ENCODE results near the gene TOPBP1.
"Not testable (repeated sequence)": the region's sequence is repeated elsewhere in the genome, so short reads cannot be mapped to it uniquely, and the experiment has no call there.

Gene TOPBP1

DNA sequence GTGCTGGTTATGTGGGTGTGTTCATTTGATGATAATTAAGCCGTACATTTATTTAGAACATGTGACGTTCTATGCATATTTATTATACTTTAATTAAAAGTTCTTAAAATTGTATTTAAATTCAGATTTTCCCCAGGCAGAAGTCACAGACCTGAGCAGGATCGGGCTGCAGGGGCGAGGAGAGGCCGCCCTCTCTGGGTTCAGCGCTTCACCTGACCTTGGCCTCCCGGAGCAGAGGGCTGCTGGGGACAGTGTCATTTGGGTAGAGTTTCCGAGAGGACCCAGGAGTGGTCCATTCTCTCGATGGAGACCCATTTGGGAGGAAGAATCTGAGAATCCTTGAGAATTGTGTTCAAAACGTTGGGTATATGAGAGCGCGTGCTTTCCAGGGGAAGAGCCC lies 12.0 kb upstream of the TOPBP1 start:
- DNase-seq: no peak

DNA sequence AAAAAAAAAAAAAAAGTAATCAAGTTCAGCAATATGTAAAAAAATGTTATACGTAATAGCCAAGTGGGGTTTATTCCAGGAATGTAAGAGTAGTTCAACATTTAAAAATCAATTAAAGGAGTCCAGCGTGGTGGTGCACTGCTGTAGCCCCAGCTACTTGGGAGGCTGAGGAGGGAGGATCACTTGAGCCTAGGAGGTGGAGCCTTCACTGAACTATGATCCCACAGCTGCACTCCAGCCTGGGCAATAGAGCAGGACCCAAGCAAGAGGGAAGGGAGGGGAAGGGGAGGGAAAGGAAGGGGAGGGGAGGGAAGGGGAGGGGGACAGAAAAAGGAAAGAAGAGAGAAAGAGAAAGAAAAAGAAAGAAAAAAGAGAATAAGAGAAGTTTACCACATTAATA lies 10.7 kb upstream of the TOPBP1 start:
- no peak for DNase-seq

DNA sequence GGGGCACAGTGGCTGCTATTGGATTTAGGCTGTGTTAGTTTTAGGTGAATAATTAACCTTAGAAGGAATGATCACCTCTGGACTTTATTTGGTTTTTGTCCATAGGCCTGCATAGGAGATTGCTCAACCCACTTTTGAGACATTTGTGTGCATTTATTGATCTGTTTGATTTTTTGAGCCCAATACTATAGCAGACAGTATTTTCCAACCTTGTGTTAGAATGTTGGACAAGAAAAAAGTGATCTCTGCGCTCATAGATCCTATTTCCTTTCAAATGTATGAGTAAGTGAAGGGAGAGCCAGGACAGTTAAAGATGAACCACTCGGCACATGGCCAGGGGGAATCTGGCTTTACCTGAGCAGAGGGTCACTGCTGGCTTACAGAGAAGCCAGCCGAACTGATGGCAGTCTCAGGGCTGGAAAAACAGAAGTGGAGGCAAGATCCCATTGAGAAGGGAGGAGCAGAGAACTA lies 8.8 kb upstream of the TOPBP1 start:
- no peak for DNase-seq

DNA sequence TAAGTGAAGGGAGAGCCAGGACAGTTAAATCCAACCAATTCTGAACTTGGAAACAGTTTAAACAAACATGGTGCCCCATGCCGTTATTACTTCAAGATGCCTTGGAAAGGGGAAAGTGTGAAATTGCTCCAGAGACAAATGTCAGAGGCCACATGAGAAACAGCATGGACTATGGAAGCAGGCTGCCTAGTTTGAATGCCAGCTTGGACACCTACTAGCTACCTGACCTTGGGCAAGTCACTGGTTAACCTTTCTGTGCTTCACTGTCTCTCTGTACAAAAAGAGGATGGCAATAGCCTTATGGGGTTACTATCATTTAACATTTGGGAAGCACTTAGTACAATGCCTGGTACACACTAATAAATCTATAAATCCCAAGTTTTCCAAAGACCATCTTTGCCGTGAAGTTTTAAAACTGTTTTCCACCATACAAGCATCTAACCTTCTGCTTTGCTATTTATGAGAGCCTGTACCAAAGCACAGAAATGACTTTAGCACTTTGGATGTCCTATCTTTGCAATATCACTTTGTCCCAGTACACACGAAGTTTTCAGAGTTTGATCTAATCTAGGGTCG lies 8.3 kb upstream of the TOPBP1 start:
- no peak for DNase-seq

DNA sequence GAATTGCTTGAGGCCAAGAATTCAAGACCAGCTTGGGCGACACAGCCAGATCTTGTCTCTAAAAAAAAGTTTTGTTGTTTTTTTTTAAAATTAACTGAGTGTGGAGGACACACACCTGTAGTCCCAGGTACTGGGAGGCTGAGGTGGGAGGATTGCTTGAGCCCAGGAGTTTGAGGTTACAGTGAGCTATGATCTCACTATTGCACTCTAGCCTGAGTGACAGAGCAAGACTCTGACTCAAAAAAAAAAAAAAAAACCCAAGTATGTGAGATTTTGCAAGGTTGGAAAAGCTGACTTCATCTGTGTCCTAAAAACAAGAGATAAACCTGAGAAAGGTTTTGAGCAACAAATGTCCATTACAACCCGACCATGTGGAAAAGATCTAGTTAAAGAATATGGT lies 5.4 kb upstream of the TOPBP1 start:
- no peak for DNase-seq

DNA sequence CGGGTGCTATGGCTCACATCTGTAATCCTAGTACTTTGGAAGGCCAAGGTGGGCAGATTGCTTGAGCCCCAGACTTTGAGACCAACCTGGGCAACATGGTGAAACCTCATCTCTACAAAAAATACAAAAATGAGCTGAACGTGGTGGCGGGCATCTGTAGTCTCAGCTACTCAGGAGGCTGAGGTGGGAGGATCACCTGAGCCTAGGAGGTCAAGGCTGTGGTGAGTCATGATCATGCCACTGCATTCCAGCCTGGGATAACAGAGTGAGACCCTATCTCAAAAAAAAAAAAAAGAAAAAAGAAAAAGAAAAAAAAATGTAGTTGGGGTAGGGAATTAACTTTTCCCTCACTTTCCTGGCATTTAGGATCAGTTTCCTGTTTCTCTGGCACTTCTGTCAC lies 3.4 kb upstream of the TOPBP1 start:
- DNase-seq: not testable (repeated sequence)

DNA sequence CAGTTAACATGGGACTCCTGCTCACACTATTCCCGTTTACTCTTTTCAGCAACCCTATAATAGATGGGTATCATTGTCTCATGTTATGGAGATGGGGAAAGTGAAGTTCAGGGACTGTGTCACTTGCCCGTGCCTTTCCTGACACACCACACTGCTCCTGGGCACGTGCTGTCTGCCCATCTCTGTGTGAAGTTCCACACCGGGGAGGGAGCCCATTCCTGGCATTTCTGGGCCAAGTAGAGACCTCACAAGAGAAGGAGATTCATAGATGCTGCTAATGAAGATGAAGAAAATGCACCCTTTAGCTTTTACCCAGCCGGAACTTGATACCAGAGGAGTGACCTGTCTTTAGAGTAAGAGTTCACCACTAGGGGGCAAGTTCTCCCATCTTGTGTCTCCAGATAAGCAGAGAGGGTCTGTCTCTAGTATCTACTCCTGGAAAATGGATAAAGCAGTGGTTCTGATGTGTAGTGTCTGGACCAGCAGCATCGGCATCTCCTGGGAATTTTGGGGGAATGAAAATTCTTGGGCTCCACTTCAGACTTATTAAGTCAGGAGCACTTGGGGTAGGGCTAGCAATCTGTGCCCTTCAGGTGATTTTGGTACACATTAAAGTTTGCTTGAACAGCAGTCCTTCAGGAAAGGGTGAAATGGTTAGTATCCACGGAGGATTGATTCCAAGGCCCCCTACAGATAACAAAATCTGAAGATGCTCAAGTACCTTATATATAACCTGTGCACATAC lies 2.0 kb upstream of the TOPBP1 start:
- DNase-seq: no peak

DNA sequence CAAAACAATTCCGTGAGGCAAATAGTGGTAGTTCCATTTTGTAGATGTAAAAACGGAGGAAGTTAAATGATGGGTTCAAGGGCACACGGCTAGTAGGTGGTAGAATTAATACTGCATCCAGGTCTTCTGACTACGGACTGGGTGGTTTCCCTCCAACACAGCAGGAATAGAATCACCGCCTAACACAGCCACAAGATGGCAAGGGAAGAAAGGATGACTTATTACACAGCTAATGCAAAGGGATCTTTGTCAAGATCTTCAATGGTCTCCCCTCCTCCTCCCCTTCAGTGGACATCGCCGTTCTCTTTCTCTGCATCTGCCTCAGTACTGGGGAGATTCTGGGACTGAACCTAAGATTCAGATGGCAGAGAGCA lies 524 bp upstream of the TOPBP1 start:
- DNase-seq: no peak

DNA sequence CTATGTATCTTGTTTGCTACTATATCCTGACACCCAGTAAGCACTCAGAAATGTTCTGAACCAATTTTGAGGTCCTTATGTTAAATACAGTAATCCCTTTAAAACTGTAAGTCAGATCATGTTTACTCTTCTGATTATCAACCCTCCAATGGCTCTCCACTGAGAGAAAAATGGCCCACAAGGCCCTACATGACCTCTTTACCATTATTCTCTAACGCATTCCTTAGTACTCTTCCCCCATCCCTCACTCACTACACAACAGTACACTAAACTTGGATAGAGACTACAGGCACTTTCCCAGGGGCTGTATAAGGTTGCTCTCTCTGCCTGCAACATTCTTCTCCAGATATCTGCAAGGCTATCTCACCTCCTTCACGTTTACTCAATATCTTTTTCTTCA lies 1.9 kb downstream of the TOPBP1 start:
- DNase-seq: no peak

DNA sequence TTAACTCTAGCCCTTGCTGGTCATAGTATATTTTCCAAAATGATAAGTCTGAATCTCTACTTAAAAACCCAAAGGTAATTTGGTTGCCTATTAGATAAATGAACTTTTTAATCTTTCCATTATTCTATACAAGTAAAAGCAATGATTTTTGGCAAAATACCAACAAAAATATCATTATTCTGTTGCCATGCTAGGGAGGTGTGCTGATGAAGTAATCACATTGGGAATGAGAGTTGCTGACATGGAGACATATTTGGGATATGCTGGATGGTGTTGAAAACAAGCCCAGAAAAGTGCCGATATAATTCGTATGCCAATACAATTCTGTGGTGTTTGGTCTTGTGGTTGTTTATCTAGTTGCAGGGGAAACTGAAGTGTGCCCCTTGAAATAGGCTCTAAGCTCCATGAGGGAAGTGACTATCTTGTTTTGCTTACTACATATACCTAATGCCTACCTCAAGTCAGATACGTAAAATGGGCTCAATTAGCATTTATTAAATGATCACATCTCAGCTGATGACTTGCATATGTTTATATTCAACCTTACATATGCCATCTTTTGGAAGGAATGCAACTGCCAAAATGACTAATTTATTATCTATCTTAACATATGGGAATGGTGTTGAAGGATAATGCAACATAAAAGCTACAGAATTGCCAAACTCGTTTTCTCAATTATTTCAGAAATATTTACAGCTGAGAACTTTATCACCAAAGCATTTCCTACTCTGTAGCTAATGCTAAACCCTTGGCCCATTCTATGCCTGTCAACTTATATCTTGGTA lies 5.8 kb downstream of the TOPBP1 start:
- DNase-seq: no peak

DNA sequence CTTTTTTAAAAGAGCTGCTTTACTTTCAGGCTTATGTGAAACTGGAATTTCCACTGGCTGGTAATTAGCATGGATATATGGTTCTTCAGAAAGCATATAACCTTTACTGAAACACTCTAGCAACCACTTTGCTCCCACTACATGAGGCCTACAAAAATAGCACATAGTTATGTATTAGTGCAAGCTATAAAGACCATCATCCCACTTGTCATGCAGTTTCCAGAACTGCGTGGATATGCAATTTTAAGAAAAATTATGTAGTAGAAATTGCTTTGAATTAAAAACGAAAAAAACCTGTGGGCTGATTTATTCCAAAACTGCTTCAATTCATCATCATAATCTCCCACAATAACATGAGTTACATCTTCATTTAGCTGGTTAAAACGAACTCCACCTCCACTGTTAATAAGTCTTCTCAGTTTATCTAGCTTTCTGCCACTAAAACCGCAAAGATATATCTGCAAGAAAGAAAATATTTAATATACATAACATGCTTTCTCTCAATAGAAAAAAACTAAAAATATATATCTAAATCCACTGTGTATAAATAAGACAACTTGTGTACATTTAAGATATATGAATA lies 12.2 kb downstream of the TOPBP1 start:
- DNase-seq: no peak

DNA sequence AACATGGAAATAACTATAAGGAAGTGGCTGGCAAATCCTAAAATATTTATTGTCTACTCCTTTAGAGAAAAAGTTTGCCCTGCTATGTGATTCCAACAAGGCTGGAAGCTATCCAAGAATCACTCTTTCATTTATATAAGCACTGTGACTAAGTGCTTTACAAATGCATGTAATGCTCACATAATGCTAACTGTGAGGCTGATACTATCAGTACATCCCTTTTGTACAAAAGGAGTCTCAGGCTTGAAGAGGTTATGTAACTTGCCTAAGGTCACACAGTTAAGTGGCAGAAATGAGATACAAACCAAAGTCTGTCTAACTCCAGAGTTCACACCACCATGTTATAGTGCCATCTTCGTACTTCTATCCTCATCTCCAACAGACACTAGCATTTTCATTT lies 17.0 kb downstream of the TOPBP1 start:
- DNase-seq: no peak

DNA sequence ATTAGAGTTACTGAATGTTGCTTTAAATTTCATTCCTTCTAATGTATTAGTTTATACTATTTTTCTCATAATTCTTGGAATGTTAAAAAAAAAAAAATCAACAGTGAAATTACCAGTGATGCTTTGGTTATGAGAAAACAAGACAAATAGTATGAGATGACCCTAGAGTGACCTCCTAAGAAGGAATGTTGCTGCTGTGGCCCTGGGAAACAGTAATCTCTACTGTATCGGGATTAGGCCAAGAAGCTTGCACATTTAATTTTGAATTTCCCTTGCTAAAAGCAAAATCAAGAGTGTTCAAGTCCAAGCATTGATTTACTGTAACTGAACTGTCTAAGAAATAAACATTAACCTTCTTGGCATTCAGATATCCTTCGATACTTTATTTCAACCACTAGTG lies 18.1 kb downstream of the TOPBP1 start:
- DNase-seq: no peak

DNA sequence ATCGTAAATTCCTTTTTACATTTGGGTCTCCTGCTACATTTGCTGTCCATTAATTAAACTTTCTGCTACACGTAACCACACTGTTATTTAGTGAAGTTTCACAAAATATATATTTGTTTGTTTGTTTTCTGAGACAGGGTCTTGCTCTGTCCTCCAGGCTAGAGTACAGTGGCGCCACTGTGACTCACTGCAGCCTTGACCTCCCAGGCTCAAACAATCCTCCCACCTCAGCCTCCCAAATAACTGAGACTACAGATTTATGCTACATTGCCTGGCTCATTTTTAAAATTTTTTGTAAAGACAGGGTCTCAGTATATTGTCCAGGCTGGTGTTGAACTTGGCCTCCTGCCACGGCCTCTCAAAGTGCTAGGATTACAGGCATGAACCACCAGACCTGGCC lies 20.5 kb downstream of the TOPBP1 start:
- DNase-seq: no peak

DNA sequence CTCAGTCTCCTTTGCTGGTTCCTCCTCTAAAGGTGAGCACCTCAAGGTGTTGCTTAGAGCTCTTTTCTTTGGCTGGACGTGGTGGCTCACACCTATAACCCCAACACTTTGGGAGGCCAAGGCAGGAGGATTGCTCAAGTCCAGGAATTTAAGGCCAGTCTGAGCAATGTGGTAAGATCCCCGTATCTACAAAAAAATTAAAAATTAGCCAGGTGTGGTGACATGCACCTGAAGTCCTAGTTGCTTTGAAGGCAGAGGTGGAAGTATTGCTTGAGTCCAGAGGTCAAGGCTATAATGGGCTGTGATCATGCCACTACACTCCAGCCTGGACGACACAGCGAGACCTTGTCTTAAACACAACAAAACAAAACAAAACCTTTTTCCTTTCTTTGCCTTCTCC lies 28.3 kb downstream of the TOPBP1 start:
- DNase-seq: no peak

DNA sequence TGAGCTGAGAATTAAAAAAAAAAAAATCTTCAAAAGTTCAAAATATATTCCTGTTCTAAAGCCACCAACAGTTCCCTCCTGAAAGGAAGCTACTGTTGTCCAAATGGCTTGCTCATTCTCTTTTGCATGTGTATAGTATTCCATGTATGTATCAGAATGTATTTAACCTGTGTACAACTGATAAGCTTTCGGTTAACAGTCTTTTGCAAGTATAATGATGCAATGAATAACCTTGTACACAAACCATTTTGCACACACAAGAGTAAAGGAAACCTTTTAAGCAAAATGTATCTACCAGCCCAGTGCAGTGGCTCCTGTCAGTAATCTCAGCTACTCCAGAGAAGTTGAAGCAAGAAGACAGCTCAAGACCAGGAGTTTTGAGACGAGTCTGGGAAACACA lies 32.6 kb downstream of the TOPBP1 start:
- DNase-seq: no peak

DNA sequence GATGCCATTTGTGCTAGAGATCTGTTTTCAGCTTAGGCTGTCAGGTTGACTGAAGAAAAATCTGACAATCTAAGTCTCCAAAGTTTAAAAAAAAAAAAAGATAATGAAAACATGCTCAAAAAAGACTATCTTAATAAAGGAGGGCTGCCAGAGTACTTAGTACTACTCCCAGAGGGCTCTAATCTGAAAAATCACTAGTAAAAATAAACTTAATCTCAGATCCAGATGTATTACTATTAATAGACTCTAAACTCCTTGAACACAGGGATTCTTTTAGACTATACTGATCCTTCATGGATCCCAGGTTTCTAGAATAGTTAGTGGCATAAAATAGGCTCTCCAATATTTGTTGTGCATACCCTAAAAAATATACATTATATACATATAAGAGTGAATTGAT lies 34.0 kb downstream of the TOPBP1 start:
- DNase-seq: no peak

DNA sequence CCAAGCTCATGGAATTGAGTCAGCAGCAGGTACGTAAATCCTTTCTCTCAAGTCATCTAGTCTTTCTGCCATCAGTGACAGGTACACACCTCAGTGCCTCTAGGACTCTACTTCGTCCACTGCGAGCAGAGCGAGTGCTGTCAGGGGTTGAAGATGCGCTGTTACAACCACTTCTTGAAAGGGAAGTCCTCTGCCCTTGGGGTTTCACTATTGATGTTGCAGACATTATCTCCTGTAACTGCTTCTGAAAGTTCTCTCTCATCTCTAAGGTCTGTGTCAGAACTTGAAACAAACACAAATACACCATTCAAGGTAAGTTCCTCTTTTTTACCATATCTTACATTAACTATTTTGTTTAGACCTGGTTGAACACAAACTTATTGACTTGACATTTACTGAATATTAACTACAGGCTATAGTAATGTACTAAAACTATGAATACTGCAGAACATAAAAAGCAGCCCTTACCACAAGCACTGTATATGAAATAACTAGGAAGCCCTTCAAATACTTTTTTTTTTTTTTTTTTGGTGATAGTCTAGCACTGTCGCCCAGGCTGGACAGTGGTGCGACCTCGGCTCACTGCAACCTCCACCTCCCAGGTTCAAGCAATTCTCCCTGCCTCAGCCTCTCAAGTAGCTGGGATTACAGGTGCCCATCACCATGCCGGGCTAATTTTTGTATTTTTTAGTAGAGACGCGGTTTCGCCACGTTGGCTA lies 41.5 kb downstream of the TOPBP1 start:
- DNase-seq: no peak

DNA sequence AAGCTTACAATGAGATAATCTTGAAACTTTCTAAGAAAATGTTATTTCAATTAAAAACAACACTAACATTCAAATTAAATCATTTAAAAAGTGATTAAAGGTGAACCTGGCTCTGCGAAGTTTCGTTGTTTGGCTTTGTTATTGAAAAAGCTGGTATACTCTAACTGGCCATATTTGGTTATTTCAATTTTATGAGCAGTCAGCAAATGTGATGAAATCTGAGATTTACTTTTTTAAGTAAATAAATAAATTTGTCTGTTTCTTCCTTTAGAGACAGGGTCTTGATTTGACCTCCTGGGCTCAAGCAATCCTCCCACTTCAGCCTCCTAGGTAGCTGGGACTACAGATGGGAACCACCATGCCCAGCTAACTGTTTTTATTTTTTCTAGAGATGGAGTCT lies 50.2 kb downstream of the TOPBP1 start:
- DNase-seq: no peak

DNA sequence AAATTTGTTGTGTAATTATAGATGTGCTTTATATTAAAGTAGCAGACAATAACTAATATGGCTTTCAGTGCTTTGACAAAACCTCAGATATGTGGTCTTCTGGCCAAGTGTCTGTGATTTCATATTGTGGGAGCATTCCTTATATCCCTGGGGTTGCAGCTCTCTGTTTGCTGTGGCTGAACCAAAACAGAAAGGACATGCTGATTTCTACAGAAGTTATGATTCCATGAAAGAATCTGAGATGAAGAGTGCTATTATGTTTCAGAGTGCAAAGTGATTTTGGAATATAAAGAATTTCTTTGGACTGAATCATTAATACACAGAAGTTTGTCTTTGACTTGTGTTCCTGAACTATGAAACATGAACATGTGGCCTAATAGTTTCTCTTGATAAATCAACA lies 51.7 kb downstream of the TOPBP1 start:
- no peak for DNase-seq

DNA sequence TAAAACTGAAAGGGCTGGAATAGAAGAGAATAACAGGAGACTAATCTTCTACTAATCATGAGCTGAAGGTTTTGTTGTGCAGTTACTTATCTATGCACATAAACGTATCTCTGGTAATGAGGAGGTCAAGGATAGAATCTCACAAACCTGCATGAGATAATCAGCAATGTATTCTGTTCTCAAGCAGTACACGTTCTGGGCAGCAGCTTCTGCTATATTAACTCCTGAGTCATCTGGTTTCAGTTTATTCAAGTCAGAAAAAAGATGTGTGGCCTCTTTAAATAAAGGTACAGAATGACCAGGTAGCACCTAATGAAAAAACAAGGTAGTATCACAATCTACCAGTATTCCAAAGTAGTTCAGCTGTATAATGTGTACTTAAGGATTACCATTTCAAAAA lies 53.4 kb downstream of the TOPBP1 start:
- DNase-seq: no peak

DNA sequence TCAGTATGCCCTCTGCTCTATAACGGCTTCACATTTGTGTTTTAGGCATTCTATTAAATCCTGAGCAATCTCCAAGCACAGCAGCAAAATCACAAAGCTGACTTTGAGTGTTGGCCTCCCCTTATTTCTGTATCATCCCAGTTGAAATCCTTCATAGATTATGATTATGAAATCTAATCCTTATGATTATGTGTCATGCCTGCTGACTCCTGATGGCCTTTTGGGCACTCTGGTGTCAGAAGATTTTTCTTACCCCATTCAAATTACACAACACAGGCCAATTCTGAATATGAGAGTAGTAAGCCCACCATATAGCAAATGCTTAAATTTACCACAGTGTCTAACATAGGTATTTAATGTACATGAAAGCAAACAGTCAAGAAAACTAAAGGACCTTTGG lies 53.9 kb downstream of the TOPBP1 start:
- DNase-seq: no peak

DNA sequence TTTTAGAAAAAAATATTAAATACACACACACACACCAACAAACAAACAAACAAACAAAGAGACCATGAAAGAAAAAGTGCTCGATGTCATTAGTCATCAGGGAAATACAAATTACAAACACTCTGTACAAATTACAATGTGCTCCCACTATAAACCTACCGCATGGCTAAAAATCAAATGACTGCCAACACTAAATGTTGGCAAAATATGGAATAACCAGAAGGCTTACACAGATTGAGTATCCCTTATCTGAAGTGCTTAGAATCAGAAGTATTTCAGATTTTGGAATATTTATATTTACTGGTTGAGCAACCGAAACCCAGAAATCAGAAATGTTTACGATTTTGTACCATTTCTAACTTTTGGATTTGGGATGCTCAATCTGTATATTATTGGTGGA lies 54.8 kb downstream of the TOPBP1 start:
- no peak for DNase-seq
